GM19395 (cell line): ENCODE measurements around the gene MCEMP1.

Experiments used
- ATAC-seq: cut with Tn5 transposase; IDR thresholded peaks from one replicate; pipeline ENCODE4 v1.9.1; 2021; ENCODE audit warnings: mild to moderate bottlenecking, moderate library complexity; ENCODE audit not compliant: unreplicated experiment

The MCEMP1 gene

DNA sequence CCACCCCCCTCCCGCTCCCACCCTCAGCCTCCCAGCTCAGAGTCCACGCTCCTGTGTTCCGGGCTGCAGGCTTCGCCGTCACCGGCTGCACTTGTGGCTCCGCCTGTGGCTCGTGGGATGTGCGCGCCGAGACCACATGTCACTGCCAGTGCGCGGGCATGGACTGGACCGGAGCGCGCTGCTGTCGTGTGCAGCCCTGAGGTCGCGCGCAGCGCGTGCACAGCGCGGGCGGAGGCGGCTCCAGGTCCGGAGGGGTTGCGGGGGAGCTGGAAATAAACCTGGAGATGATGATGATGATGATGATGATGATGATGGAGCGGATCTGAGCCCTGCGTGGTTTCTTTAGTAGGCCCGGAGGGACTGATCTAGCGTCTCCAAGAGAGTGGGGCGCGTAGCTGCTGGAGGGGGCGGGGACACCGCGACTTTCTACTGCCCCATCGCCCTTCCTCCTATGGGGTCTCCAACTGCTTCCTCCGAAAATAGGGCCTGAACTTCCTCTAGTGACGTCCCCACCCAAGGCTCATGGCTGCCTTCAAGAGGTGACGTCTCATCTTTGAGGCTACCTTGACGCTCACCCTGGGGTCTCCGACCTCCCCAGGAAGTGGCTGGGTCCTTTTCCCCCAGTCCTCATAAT, 6.6 kb upstream of the MCEMP1 start:
- ATAC-seq: no peak

DNA sequence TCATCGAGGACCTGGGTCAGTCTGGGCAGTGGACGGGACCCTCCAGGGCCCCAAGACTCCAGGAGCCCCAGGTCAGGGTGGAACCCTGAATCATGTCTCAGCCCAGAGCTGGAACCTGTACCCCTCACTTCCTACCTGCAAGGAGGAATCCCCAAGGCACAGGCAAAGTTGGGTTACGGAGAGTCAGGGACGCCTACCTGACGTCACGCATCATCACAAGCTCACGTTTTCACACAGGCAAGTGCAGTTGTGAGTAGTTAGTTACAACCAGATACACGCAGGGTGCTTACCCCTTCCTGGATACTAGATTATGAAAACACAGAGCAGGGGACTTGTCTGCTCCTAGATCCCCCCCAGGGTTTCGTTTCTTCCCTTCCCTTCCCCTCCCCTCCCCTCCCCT, 6.1 kb upstream of the MCEMP1 start:
- ATAC-seq: no peak

DNA sequence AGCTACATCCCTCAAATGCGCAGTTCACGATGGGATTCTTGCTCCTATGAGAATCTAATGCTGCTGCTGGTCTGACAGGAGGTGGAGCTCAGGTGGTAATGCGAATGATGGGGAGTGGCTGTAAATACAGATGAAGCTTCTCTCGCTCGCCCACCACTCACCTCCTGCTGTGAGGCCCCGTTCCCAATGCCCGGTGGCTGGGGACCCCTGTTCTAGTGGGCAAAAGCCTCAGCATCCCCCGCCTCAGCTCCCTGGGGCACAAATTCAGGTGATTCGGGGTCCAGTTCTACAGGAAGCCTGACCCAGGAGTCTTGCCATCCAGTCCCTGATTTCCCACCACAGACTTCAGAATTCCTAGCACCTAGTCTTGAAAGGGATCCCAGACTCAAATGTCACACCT, 4.4 kb upstream of the MCEMP1 start:
- ATAC-seq: no peak

DNA sequence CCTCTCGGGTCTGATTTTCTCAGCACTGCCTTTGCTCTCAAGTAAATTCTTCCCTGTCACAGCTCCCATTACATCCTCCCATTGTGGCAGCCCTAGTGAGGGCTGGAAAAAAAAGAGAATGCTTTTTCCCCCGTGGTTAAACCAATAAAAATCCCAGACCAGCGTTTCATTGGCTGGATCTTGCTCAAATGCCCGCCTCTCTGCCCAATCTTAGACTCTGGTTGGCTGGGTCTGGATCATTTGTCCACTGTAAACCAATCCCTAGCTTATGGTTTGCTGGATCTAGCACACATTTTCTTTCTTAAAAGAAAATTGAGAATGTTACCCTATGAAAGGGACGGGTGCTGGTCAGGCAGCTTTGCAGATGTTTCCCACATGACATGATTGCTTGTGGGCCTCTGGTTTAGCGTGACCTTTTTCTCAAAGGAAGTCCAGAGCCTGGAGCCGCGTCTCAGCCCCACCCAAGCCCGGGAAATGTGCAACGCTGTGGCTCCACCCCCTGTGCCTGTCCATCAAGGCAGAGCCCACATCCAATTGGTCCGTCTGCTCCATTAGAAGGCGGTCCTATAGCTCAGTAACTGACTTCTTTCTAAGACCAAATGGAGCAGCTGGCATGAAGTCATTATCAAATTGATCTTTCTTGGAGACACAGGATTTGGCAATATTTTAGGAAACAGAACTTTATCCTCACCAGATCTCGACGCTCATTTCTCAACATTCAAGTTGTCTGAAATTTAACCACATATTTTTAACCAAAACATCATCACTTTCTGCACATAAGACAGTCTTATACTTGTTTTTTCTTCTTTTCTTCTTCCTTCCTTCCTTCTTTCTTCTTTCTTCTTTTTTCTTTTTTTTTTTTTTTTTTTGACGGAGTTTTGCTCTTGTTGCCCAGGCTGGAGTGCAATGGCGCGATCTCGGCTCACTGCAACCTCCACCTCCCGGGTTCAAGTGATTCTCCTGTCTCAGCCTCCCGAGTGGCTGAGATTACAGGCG, 2.6 kb upstream of the MCEMP1 start:
- no peak for ATAC-seq

DNA sequence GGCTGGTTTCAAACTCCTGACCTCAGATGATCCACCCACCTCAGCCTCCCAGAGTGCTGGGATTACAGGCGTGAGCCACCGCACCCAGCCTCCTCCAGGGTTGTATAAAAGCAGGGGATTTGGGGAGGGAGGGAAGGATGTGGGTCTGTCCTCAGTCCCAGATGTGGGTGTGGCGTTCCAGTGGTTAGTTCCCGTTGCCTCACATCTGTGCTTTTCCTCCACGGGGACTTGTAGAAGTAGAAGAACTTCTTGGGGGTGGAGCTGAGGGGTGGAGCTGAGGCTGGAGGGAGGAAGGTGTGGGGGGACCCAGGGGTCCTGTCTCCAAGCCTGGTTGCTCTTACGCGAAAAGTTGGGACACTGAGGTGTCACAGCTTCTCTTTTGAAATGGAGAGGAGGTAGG, 514 bp upstream of the MCEMP1 start:
- ATAC-seq: no peak

DNA sequence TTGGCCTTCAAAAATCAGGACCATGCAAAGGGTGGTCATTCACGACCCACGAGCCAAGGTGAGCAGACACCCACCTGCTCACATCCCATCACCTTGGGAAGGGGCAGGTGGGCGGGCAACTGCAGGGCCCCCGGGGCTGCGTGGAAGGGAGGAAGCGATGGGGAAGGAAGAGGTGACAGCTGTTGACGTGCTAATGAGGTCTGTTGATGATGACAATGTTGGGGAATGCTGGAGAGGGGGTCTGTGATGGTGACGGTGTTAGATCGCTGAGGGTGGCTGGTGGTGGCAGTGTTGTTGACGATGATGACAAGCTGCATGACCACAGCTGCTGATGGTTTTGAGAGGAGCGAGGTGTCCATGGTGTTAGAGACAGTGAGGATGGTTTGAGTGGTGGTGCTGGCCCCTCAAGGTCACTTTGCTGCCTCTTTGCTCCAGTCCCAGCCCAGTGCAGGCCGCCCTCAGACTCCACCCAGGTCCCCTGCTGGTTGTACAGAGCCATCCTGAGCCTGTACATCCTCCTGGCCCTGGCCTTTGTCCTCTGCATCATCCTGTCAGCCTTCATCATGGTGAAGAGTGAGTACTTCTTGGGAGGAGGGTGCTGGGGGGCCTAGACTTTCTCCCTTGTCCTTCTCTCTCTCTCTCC, 900 bp downstream of the MCEMP1 start:
- ATAC-seq: no peak

DNA sequence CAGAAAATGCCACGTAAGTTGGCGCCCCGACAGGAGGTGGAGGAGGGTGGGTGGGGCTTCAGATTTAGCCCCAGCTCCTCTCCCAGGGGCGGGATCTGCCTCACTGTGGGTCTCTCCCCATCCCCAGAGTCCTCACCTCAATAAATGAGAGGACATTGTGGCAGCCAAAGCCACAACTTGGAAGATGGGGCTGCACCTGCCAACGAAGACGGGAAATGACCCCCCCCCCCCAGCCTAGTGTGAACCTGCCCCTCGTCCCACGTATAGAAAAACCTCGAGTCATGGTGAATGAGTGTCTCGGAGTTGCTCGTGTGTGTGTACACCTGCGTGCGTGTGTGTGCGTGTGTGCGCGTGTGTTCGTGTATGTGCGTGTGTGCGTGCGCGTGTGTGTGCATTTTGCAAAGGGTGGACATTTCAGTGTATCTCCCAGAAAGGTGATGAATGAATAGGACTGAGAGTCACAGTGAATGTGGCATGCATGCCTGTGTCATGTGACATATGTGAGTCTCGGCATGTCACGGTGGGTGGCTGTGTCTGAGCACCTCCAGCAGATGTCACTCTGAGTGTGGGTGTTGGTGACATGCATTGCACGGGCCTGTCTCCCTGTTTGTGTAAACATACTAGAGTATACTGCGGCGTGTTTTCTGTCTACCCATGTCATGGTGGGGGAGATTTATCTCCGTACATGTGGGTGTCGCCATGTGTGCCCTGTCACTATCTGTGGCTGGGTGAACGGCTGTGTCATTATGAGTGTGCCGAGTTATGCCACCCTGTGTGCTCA, 2.3 kb downstream of the MCEMP1 start:
- ATAC-seq: no peak

DNA sequence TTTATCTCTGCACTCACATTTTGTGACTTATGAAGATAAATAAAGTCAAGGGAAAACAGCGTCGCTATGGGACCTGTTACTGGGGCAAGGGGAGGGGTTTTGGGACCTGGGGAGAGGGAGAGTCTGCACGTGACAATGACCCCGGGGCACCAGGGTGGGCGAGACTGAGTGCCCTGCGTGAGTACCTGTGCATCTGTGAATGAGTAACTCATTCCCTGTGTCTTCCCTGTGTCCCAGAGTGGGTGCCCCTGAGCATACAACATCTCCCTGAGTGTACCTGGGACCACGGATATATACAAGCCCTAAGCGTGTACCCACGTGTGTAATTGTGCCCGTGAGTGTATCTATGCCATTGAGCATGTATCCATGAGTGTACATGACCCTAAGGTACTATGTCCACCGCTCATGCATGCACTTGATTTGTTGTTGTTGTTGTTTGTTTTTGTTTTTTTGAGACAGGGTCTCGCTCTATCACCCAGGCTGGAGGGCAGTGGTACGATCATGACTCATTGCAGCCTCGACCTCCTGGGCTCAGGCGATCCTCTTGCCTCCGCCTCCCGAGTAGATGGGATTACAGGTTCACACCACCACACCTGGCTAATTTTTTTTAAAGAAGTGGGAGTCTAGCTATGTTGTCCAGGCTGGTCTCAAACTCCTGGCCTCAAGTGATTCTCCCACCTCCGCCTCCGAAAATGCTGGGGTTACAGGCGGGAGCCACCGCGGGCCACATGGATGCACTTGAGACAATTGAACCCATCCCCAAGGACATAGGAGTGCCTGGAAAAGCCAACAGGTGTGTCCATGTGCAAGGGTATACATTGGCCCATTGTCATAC, 3.1 kb downstream of the MCEMP1 start:
- ATAC-seq: peak; percentile 6

DNA sequence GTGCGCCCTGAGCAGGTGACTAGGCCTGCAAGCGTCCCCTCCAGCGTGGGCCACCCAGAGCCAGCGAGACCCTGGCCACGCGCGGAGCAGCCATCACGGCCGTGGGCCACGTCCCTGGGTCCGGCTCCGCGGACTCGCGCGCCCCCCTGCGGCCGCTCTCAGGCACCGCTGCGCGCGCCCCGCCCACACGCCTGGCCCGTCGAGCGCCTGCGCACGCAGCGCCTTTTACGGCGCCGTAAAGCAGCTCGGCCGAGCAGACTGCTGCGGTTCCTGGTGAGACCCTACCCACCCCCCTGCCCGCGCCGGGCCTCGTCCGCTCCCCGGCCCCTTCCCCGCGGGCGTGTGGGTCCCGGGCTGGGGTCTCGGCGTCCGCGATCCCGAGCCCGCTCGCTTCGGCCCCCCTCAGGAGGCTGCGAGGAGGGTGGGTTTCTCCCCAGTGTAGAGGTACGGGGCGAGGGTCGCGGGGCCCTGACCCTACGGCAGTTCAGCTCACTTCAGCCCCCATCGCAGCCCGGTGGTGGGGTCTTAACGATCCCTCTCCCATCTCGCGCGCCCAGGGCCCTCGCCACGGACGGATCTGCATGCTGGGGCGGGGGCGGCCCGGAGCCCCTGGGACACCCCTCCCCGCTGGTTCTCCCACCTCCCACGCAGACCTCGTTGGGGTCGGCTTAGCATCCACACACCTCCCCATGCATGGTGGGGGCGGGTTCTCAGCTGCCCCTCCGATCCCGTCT, 3.9 kb downstream of the MCEMP1 start, which contains the start of gene TRAPPC5:
Gene TRAPPC5, plus strand, starts transcription at position 228 of the 734 bp plus-strand sequence. CDS start 1,421 bp downstream, outside the sequence.
- ATAC-seq: peak; percentile 48

DNA sequence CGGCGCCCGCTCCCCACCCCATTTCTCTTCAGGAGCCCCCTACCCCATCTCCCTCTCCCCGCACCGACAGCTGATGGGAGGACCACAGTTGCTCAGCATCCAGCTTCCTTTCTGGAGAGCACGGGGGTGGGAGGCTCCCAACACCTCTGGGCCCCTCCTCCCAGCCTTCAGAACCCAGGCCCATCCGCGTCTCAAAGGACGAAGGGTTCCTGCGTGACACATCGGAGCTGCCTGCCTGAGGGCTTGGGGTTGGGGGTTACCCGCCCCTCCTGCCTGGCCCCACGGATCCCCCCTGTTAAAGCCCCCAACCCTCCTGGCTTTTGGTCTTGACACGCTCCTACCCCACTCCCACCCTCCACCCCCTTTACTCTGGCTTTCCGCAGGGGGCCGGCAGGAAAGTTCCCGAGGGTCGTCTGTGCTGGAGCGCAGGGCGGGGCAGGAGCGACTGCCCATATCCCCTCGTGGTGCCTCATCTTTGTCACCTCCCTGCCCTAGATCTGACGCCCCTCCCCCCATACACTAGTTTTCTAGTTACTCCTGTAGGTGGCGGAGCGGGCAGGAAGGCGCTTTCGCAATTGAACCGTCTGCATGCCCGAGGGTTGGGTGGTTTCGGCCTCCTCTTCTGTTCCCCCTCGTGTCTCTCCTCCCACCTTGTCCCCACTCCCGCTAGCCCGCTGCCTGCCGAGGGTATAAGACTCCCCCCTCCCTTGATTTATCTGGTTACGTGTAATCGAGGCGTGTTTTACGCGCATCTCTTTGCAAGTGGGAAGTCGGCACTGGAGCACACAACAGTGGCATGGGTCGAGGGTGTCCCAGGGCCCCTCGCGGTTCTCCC, 4.7 kb downstream of the MCEMP1 start:
- ATAC-seq: no peak

DNA sequence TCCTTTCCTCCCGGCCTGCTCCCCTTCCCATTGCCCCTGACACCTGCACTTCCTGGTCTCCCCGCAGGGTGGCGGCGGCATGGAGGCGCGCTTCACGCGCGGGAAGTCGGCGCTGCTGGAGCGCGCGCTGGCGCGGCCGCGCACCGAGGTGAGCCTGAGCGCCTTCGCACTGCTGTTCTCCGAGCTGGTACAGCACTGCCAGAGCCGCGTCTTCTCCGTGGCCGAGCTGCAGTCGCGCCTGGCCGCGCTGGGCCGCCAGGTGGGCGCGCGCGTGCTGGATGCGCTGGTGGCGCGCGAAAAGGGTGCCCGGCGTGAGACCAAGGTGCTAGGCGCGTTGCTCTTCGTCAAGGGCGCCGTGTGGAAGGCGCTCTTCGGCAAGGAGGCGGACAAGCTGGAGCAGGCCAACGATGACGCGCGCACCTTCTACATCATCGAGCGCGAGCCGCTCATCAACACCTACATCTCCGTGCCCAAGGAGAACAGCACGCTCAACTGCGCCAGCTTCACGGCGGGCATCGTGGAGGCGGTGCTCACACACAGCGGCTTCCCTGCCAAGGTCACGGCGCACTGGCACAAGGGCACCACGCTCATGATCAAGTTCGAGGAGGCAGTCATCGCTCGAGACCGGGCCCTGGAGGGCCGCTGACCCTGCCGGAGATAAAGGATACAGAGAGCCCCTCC, 5.4 kb downstream of the MCEMP1 start:
- ATAC-seq: no peak

DNA sequence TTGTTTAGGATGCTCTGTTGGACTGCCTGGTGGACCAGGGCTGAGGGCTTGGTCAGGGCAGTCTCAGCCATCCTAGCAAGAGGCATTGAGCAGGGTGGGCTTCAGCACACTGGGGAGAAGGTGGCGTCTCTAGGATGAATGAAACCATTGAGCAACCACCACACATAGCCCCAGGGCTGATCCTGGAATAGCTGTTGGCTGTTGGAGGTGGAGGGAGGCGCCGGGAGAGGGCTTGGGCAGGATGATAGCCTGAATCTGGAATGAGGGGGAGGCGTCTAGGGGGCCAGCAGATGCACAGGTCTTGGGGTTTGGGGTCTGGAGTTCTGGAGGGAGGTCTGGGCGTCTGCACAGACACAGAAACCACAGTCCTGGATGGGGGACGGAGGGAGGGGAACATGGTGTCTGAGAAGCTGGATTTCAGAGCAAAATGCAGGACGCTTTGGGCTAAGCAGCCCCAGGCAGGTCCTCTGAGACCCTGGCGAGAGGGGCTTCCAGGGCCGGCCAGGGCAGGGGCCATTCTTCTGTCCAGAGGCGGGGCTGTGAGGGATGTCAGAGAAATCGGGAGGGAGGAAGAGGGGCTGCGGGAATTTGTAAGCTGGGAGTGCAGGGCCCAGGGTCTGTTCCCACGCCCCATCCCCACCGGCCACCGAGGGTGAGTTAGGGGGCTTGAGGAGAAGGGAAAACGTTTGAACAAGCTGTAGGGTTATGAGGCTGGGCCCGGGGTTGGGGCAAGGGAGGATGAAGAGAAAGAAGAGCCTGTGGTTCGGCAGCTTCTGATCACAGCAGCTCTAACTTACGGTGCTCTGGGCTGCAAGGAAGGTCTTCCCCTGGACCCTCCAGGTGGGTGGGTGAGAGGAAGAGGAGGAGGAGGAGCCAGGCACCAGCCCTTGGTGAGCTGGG, 8.9 kb downstream of the MCEMP1 start:
- no peak for ATAC-seq

DNA sequence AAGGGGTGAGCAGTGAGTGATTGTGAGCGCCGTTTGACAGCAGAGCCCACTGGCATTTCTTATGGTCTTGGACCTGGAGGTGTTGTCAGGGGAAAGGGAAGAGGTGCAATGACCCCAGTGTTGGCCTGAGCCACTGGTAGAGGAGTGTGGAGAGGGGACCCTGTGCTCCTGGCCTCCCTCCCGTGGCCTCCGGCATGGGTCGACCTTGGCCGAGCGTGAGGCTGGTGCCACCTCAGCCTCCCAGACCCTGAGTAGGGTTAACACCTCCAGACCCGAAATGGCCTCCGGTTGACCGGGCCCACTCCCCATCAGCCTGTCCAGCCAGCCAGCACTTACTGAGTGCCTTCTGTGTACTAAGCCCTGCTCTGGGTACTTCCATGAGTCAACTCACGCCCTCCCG, 10.3 kb downstream of the MCEMP1 start:
- no peak for ATAC-seq

DNA sequence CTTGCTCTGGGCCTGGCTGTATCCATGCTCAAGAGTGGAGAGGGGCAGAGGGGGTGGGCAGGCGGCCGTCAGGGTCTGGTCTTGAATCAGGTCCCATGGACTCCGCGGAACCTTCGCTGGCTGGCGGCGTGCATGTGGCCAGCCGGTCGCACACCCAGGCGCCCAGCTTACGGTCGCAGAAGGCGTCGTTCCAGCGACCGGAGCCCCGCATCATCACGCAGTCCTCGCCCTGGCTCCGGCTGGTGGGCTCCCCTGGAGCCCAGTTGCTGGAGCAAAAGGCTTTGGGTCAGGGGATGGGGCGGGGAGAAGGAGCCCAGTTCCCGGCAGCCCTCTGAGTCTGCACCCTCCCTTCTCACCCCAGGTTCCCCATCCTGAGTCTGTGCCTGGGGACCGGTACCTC, 12.3 kb downstream of the MCEMP1 start:
- no peak for ATAC-seq

DNA sequence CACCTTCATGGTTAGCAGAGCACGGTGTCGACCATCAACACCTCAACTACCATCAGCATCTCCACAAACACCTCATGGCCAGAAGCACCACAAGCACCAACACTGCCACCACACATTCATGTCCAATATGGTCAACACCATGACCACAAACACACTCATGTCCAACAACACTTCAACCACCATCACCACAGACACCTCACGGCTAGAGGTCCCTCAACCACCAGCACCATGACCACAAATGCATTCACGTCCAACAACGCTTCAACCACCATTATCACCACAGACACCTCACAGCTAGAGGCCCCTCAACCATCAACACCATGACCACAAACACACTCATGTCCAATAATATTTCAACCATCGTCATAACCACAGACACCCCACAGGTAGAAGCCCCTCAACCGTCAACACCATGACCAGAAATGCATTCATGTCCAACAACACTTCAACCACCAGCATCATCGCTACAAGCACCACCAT, 13.9 kb downstream of the MCEMP1 start:
- ATAC-seq: no peak

DNA sequence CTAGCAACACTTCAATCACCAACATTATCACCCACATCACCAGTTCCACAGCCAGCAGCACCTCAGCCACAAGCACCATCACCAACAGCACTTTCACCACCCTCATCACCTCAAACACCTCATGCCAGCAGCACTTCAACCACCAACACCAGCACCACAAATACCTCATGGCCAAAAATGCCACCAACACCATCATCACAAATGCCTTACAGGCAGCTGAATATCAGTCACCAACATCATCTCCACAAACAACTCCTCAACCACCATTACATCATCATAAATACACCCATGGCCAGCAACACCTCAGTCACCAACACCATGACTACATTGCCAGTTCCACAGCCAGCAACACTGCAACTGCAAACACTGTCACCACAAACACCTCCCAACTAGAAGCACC, 14.6 kb downstream of the MCEMP1 start:
- no peak for ATAC-seq
